Testis (tissue), 3 donors: ENCODE measurements around the gene BBX. TPM values are rescaled to one million over a fixed set of nuclear protein-coding genes. Genes with fewer than 3 reads are reported as not detected.
A peak's percentile ranks its signal among the peaks of the same experiment; 100 is the strongest.
"Not testable (repeated sequence)": the region's sequence is repeated elsewhere in the genome, so short reads cannot be mapped to it uniquely, and the experiment has no call there.

Experiments used
- DNase-seq: peaks from one replicate; pipeline ENCODE4 v3.0.0-alpha.2; 2019
- H3K27ac ChIP-seq, 2 donors: fragments of 200-600 bp; sonication (generic); one replicate each; pipeline ENCODE4 v1.5.1; 2019
- H3K27me3 ChIP-seq: fragments of 200-600 bp; sonication (generic); one replicate; pipeline ENCODE4 v1.5.1; 2019
- H3K36me3 ChIP-seq: fragments of 200-600 bp; sonication (generic); one replicate; pipeline ENCODE4 v1.5.1; 2017; ENCODE audit warnings: low read depth; ENCODE audit errors: missing control alignments
- H3K4me1 ChIP-seq: fragments of 200-600 bp; sonication (generic); one replicate; pipeline ENCODE4 v1.5.1; 2019
- H3K4me3 ChIP-seq, 2 donors: fragments of 200-600 bp; sonication (generic); one replicate each; pipeline ENCODE4 v1.5.1; 2017 to 2019
- H3K9me3 ChIP-seq: fragments of 200-600 bp; sonication (generic); one replicate; pipeline ENCODE4 v1.5.1; 2017
- POLR2A ChIP-seq: fragments of 450-650 bp; IDR thresholded peaks from one replicate; pipeline ENCODE4 v1.6.1; 2017; ENCODE audit warnings: antibody characterized with exemption, mild to moderate bottlenecking, moderate library complexity
- WGBS, 2 donors: methylation state at CpG; one replicate each; pipeline ENCODE4 v1.1.5; 2018; 5-methylcytosine and 5-hydroxymethylcytosine counted together
- intact Hi-C: fragments of 100-400 bp; cut with DNase I; formaldehyde crosslinking; loops from one replicate; pipeline ENCODE4 v1.15.1; 2023; ENCODE audit warnings: low total_unique reads
- polyA plus RNA-seq: library from polyadenylated mRNA; stranded (reverse); fragments of 350-450 nt; fragmentation: Illumina TruSeq; extraction: RNeasy Lipid Tissue Mini Kit (QIAGEN cat#74804); gene quantifications from one replicate; pipeline ENCODE4 v1.2.3, GENCODE V29; 2014; ENCODE audit warnings: low read depth, low replicate concordance; ENCODE audit not compliant: insufficient read depth
- total RNA-seq, 2 donors: library from RNA; depleted of rRNA; stranded (reverse); fragments of >200 nt; gene quantifications; one replicate each; pipeline ENCODE4 v1.2.3, GENCODE V29; 2016
- TF ChIP-seq, protein P1 (sequence below), 3 experiments: fragments of 450-650 bp in 2 of 3; fragments of 200-600 bp in 1 of 3; sonication (generic) in 1 of 3; IDR thresholded peaks; one replicate each; pipeline ENCODE4 v1.5.1; 2016 to 2019; ENCODE audit warnings: antibody characterized with exemption in 3 of 3, mild to moderate bottlenecking in 2 of 3, moderate library complexity in 1 of 3

BBX gene
- total and polyA plus RNA-seq, 3 donors from 2014 or later = 93.3 to 317 (median 312) TPM

DNA sequence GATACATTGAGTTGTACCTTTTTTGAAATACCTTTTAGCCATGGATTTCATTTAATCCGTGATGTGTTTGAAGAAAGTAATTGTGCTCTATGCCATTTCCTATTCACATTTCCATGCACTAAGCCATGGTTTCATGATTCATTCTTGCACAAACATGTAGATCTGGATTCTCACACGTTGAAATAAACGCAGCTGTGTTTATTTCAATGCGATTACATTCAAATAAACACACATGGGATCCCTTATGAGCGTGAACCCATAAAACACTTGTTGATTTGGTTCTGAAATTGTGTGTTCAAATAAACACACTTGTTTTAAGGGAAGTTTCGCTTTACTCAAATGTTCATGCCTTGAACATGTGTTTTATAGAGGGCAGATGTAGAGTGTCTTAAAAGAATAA lies 39.2 kb downstream of the BBX start:
- H3K4me1 ChIP-seq = peaks cover 11% of the 10 kb centered on the region
- 84 to 88% methylated on average over 6 of the region's 6 CpGs for WGBS, 2 donors

GRCh38 chr3:107562969-107563529 lies 40.3 kb downstream of the BBX start:
- no peak for TF ChIP-seq POLR2A
- TF ChIP-seq, protein P1, sequence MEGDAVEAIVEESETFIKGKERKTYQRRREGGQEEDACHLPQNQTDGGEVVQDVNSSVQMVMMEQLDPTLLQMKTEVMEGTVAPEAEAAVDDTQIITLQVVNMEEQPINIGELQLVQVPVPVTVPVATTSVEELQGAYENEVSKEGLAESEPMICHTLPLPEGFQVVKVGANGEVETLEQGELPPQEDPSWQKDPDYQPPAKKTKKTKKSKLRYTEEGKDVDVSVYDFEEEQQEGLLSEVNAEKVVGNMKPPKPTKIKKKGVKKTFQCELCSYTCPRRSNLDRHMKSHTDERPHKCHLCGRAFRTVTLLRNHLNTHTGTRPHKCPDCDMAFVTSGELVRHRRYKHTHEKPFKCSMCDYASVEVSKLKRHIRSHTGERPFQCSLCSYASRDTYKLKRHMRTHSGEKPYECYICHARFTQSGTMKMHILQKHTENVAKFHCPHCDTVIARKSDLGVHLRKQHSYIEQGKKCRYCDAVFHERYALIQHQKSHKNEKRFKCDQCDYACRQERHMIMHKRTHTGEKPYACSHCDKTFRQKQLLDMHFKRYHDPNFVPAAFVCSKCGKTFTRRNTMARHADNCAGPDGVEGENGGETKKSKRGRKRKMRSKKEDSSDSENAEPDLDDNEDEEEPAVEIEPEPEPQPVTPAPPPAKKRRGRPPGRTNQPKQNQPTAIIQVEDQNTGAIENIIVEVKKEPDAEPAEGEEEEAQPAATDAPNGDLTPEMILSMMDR (IDR thresholded peaks at IDR 0.05) = no peak
- H3K27me3 ChIP-seq = no peaks in the 10 kb centered on the region
- no peaks in the 10 kb centered on the region for H3K36me3 ChIP-seq
- H3K4me1 ChIP-seq = peaks cover 11% of the 10 kb centered on the region
- intact Hi-C loops = no loop called here
- DNase-seq = no peak
- no peak overlapping the region for H3K4me3 ChIP-seq
- 58 to 69% methylated on average over 3 of the region's 3 CpGs for WGBS, 2 donors
- H3K9me3 ChIP-seq = no peaks in the 10 kb centered on the region
- no peak overlapping the region for H3K27ac ChIP-seq

More for the DNA sequence above, 39.2 kb downstream of the BBX start:
- no peaks in the 10 kb centered on the region for H3K36me3 ChIP-seq
- no peaks in the 10 kb centered on the region for H3K27me3 ChIP-seq
- H3K27ac ChIP-seq = no peak overlapping the region
- intact Hi-C loops = no loop called here
- no peak for DNase-seq
- no peak overlapping the region for H3K4me3 ChIP-seq
- H3K9me3 ChIP-seq = no peaks in the 10 kb centered on the region
- TF ChIP-seq, protein P1 (IDR thresholded peaks at IDR 0.05) = no peak
- no peak for TF ChIP-seq POLR2A

DNA sequence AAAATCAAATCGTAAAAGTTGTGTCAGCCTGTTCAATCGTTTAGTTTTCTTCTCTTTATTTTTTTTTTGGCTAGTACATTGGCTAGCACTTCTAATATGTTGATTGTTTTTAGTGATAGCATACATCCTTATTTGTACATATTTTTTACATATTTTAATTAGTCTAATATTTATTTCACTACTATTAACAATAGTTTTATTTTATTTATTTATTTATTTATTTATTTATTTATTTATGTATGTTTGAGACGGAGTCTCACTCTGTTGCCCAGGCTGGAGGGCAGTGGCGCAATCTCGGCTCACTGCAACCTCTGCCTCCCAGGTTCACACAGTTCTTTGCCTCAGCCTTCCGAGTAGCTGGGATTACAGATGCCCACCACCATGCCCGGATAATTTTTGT lies 42.5 kb downstream of the BBX start:
- H3K4me3 ChIP-seq, H3K9me3 ChIP-seq, H3K27me3 ChIP-seq, H3K36me3 ChIP-seq, H3K27ac ChIP-seq, intact Hi-C loops, DNase-seq: not testable (repeated sequence)
- peaks cover 11% of the 10 kb centered on the region for H3K4me1 ChIP-seq
- WGBS, 2 donors = 86 to 90% methylated on average over 7 of the region's 7 CpGs

DNA sequence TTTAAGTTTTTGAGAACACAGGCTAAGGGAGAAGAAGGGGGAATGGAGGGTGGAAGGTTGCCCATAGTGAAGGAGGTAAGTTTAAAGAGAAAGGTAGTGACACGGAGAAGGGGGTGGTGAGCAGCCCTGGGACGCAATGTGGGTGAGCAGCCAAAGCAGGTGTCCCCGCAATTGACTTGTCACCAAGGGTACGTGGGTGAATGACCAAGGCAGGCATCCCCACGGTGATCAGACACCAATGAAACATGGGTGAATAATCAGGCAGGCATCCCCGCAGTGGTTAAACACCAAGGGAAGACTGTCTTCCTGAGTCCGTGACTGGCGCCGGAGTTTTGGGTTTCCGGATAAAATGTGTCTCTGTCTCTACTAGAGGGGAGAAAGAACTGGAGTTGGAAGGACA lies 48.3 kb downstream of the BBX start:
- H3K27me3 ChIP-seq, intact Hi-C loops, H3K4me3 ChIP-seq, DNase-seq, H3K36me3 ChIP-seq, H3K4me1 ChIP-seq, H3K9me3 ChIP-seq, H3K27ac ChIP-seq: not testable (repeated sequence)
- 89% methylated on average over 10 of the region's 10 CpGs for WGBS, 2 donors

DNA sequence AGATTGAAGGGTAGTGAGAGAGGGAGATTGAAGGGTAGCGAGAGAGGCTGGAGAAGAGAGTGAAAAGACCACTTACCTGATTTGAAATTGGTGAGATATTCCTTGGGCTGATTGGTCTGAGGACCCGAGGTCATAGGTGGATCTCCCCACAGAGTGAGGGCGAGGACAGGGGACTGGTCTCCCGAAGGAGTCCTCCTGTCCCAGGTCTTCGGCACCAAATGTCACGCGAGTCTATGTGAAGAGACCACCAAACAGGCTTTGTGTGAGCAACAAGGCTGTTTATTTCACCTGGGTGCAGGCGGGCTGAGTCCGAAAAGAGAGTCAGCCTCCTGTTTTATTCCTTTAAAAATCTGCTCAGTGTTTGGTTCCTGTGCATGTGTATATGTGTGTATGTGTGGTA lies 48.7 kb downstream of the BBX start:
- H3K4me3 ChIP-seq, H3K36me3 ChIP-seq, H3K27me3 ChIP-seq, H3K9me3 ChIP-seq, H3K4me1 ChIP-seq, H3K27ac ChIP-seq, intact Hi-C loops, DNase-seq: not testable (repeated sequence)
- 93 to 96% methylated on average over 9 of the region's 9 CpGs for WGBS, 2 donors

GRCh38 chr3:107574650-107575049 lies 51.9 kb downstream of the BBX start:
- intact Hi-C loops = no loop called here
- DNase-seq = no peak
- no peaks in the 10 kb centered on the region for H3K27me3 ChIP-seq

More at GRCh38 chr3:107574650-107575049, 51.9 kb downstream of the BBX start:
- H3K36me3 ChIP-seq = no peaks in the 10 kb centered on the region
- H3K4me1 ChIP-seq = no peaks in the 10 kb centered on the region
- no peak overlapping the region for H3K4me3 ChIP-seq
- no peaks in the 10 kb centered on the region for H3K9me3 ChIP-seq
- TF ChIP-seq, protein P1 (IDR thresholded peaks at IDR 0.05) = peak in 2 of 3 experiments; percentile 18 to 34
- no peak for TF ChIP-seq POLR2A
- no peak overlapping the region for H3K27ac ChIP-seq
